ENCODE results near the gene TBC1D28.
"Not testable (repeated sequence)": the region's sequence is repeated elsewhere in the genome, so short reads cannot be mapped to it uniquely, and the experiment has no call there.

Gene TBC1D28

DNA sequence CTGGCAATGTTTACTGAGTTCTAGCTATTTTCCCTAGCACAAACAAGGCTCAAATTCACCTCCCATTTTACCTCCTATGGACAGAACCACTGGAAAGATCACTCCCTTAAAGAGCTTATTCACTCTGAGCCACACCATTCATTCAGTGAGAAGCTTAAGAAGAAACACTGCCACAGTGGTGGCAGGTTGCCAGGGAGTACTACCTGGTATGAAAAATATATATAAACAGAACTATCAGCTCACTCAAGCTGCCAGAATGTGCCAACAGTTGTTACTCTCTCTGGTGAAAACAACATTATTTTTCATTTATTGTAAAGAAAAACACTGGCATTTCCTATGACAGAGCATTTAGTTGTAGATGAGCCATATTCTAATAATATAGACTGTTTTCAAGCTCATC is 31.2 kb downstream of the TBC1D28 start:
- not testable (repeated sequence) for DNase-seq (ENCODE audit: low read depth)

DNA sequence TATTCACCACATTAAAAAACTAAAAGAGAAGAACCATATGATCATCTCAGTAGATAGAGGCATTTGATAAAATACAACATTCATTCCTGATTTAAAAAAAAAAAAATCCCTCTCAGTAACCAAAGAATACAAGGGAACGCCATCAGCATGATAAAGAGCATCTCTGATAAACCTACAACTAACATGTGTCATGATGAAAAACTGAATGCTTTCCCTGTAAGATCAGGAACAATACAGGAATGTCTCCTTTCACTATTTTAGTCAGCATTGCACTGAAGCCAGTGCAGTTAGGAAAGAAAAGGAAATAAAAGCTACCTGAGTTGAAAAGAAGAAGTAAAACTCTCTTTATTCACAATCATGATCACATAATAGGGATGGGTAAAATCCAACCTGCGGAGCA is 51.1 kb downstream of the TBC1D28 start:
- DNase-seq (ENCODE audit: low read depth) = not testable (repeated sequence)
